A673 (cell line): Measurements from ENCODE around the gene PRM2.

Source experiments
- CTCF ChIP-seq: fragments of 300-800, 200-600 bp; sonication (generic); conservative IDR thresholded peaks from 2 replicates; pipeline ENCODE4 v1.5.1; 2017; ENCODE audit warnings: low read depth, mild to moderate bottlenecking, antibody characterized with exemption, low read length, moderate library complexity, mixed read lengths
- EZH2 ChIP-seq: fragments of 200-600 bp; sonication (generic); IDR thresholded peaks from 2 replicates; pipeline ENCODE4 v1.6.1; 2017; ENCODE audit warnings: borderline replicate concordance, low read depth, mild to moderate bottlenecking, mixed read lengths, antibody characterized with exemption, low read length; ENCODE audit not compliant: poor library complexity, severe bottlenecking

GRCh38 chr16:11303405-11304138 lies 27.3 kb upstream of the PRM2 start:
- TF ChIP-seq CTCF (no peak), EZH2 (no peak)
